HG03103 (cell line): ENCODE measurements around the gene TCAF2.
A peak's percentile ranks its signal among the peaks of the same experiment; 100 is the strongest.
"Not testable (repeated sequence)": the region's sequence is repeated elsewhere in the genome, so short reads cannot be mapped to it uniquely, and the experiment has no call there.

Experiments used
- ATAC-seq: cut with Tn5 transposase; IDR thresholded peaks from one replicate; pipeline ENCODE4 v1.9.1; 2021; ENCODE audit warnings: low read depth; ENCODE audit not compliant: unreplicated experiment

TCAF2 gene

GRCh38 chr7:143620646-143621045 is at the start of gene TCAF2:
Gene TCAF2, plus strand, starts transcription at chr7:143620974.
- ATAC-seq, result peak; percentile 75

- not testable (repeated sequence) for ATAC-seq
Observed at GRCh38 chr7:143571501-143571900, 49.3 kb upstream of the TCAF2 start, which contains the start of gene CTAGE15. Gene CTAGE15, plus strand, starts transcription at chr7:143571801. Its CDS starts 17 bp downstream, at chr7:143571818.

GRCh38 chr7:143588183-143588582 is 32.6 kb upstream of the TCAF2 start:
- not testable (repeated sequence) for ATAC-seq

- ATAC-seq, result not testable (repeated sequence)
Observed at GRCh38 chr7:143589897-143590296, 30.9 kb upstream of the TCAF2 start.

GRCh38 chr7:143598086-143598485 is 22.7 kb upstream of the TCAF2 start:
- ATAC-seq, result not testable (repeated sequence)

- ATAC-seq, result not testable (repeated sequence)
Observed at GRCh38 chr7:143603549-143603948, 17.2 kb upstream of the TCAF2 start.

GRCh38 chr7:143606088-143606487 is 14.7 kb upstream of the TCAF2 start:
- ATAC-seq, result not testable (repeated sequence)

GRCh38 chr7:143615545-143615944 is 5.2 kb upstream of the TCAF2 start:
- ATAC-seq, result not testable (repeated sequence)

- not testable (repeated sequence) for ATAC-seq
Observed at GRCh38 chr7:143617204-143617603, 3.6 kb upstream of the TCAF2 start.

GRCh38 chr7:143620058-143620457 is 716 bp upstream of the TCAF2 start:
- ATAC-seq, result peak; percentile 24

- ATAC-seq, result peak; percentile 31
Observed at GRCh38 chr7:143621175-143621574, 401 bp downstream of the TCAF2 start.

GRCh38 chr7:143622130-143622529 is 1.4 kb downstream of the TCAF2 start:
- peak; percentile 21 for ATAC-seq

GRCh38 chr7:143630653-143631052 is 9.9 kb downstream of the TCAF2 start:
- not testable (repeated sequence) for ATAC-seq

- ATAC-seq, result not testable (repeated sequence)
Observed at GRCh38 chr7:143632506-143632905, 11.7 kb downstream of the TCAF2 start.

GRCh38 chr7:143633013-143633618 is 12.3 kb downstream of the TCAF2 start:
- not testable (repeated sequence) for ATAC-seq

GRCh38 chr7:143635364-143636240 is 14.8 kb downstream of the TCAF2 start:
- not testable (repeated sequence) for ATAC-seq

- ATAC-seq, result peak; percentile 78
Observed at GRCh38 chr7:143639372-143639771, 18.6 kb downstream of the TCAF2 start.

- ATAC-seq, result not testable (repeated sequence)
Observed at GRCh38 chr7:143640528-143641189, 19.9 kb downstream of the TCAF2 start.

- not testable (repeated sequence) for ATAC-seq
Observed at GRCh38 chr7:143646598-143646997, 25.8 kb downstream of the TCAF2 start.

GRCh38 chr7:143649902-143650301 is 29.1 kb downstream of the TCAF2 start:
- not testable (repeated sequence) for ATAC-seq

GRCh38 chr7:143650447-143650846 is 29.7 kb downstream of the TCAF2 start:
- ATAC-seq, result not testable (repeated sequence)
